ENCODE measurements around the gene TNNT2. TPM values are rescaled to one million over a fixed set of nuclear protein-coding genes. Genes with fewer than 3 reads are reported as not detected.

The TNNT2 gene
- total and polyA plus RNA-seq, 2 of the 8 experiments (the other 6 are each of a cell fraction or from before 2014, with no cell fraction given), result 3.1 to 21.0 TPM

DNA sequence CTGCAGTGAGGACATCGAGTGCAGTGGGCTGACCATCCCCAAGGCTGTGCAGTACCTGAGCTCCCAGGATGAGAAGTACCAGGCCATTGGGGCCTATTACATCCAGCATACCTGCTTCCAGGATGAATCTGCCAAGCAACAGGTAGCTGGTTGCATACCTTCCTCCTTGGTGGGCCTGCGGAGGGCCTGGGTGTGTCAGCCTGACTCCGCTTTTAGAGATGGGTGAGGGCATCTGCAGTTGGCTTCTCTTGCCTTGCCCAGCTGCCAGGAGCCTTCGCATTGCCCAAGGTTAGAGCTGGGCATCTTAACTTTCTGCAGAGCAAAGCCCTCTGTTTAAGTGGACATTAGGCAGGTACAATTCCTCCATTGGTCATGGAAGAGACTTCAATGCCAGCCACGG lies 60.9 kb downstream of the TNNT2 start:
- H4K20me1 ChIP-seq (replicated peaks in 1 of 2; ENCODE audit: control insufficient read depth in 1 of 2, insufficient read depth in 2 of 2, low read length in 2 of 2), result no peaks in the 10 kb centered on the region
- no peak overlapping the region for H3K4ac ChIP-seq (replicated peaks; ENCODE audit: insufficient read length, low read depth, low read length)
- no peak overlapping the region for H3K4me2 ChIP-seq (ENCODE audit: insufficient read depth in 1 of 2, low read depth in 2 of 2, low read length in 2 of 2)
- H2AK5ac ChIP-seq (ENCODE audit: low read depth, low read length), result no peak overlapping the region
- H3K36me3 ChIP-seq (ENCODE audit: control insufficient read depth in 2 of 4, insufficient read depth in 4 of 4, low read length in 3 of 4), result no peaks in the 10 kb centered on the region
- no peak overlapping the region for H3K18ac ChIP-seq (ENCODE audit: extremely low read depth, low read length)
- H2BK12ac ChIP-seq (ENCODE audit: low read depth, low read length), result no peak overlapping the region
- no peak overlapping the region for H2AFZ ChIP-seq (ENCODE audit: low read length)
- no peaks in the 10 kb centered on the region for H3K79me2 ChIP-seq (ENCODE audit: control insufficient read depth in 1 of 2, insufficient read depth in 2 of 2, low read length in 2 of 2)
- no peak overlapping the region for H4K91ac ChIP-seq (replicated peaks; ENCODE audit: insufficient read length, low read length)
- H3K4me3 ChIP-seq (ENCODE audit: extremely low read depth in 1 of 4, insufficient read depth in 2 of 4, low read depth in 3 of 4, low read length in 4 of 4), result no peak overlapping the region
- H2BK5ac ChIP-seq (ENCODE audit: low read depth, low read length), result no peak overlapping the region
- 79% methylated on average over 5 of the region's 5 CpGs; no CpG with 5 or more reads in 1 of the 2 experiments for WGBS, 2 experiments (ENCODE audit: extremely low coverage in 1 of 2, insufficient coverage in 1 of 2, insufficient read length in 1 of 2, insufficient replicate concordance in 2 of 2, low coverage in 1 of 2, low lambda C conversion rate in 2 of 2, missing lambda C conversion rate in 1 of 2)
- FAIRE-seq (no peak), DNase-seq (ENCODE audit: low read depth in 1 of 2, low spot score in 2 of 2) (no peak)
- H3K9ac ChIP-seq (replicated peaks in 1 of 4; ENCODE audit: extremely low read depth in 1 of 4, low read depth in 3 of 4, low read length in 3 of 4), result no peak overlapping the region
- no peak overlapping the region for H2BK120ac ChIP-seq (replicated peaks; ENCODE audit: low read depth, low read length)
- H3K27me3 ChIP-seq (replicated peaks in 1 of 4; ENCODE audit: control insufficient read depth in 3 of 4, extremely low read depth in 1 of 4, insufficient read depth in 3 of 4, low read length in 3 of 4), result no peaks in the 10 kb centered on the region
- no peaks in the 10 kb centered on the region for H3K9me3 ChIP-seq (ENCODE audit: insufficient read depth in 2 of 2, low read depth in 1 of 2, low read length in 1 of 2)
- H3K23me2 ChIP-seq (ENCODE audit: low read depth, low read length), result no peaks in the 10 kb centered on the region; the same call in 1 of the 2 replicates
- no peak overlapping the region for H3K27ac ChIP-seq (ENCODE audit: low read depth, low read length)
- no peaks in the 10 kb centered on the region for H3K79me1 ChIP-seq (ENCODE audit: low read depth, low read length)
- H3K56ac ChIP-seq (replicated peaks; ENCODE audit: insufficient read length, low read depth, low read length), result no peak overlapping the region
- H2BK15ac ChIP-seq (ENCODE audit: low read length), result no peak overlapping the region
- CTCF ChIA-PET (ENCODE audit: partially characterized antibody), result interaction anchor here (1.3 to 13.6 kb wide), 7 partner anchors 13 to 53 kb away, joined by 3 to 151 read pairs (median 9); no protein-coding TSS in a partner anchor
- no peak overlapping the region for H3K14ac ChIP-seq (ENCODE audit: insufficient read length)
- no peak overlapping the region for H3K23ac ChIP-seq (ENCODE audit: insufficient read length)
- H2BK20ac ChIP-seq (ENCODE audit: low read length), result no peak overlapping the region
- H4K5ac ChIP-seq (ENCODE audit: insufficient read length, low read depth, low read length), result no peak overlapping the region
- POLR2A ChIA-PET (ENCODE audit: partially characterized antibody), result no interaction called here
- H4K8ac ChIP-seq (ENCODE audit: extremely low read depth, insufficient read depth, low read length), result no peak overlapping the region; the same call in 1 of the 2 replicates
- H3K4me1 ChIP-seq (replicated peaks in 1 of 4; ENCODE audit: control insufficient read depth in 3 of 4, insufficient read depth in 4 of 4, low read length in 3 of 4), result no peaks in the 10 kb centered on the region; a peak in 1 of 7 replicates
- TF ChIP-seq EGR1 (IDR thresholded peaks at IDR 0.05; ENCODE audit: borderline replicate concordance, low read depth, low read length) (no peak), CTCF (IDR thresholded peaks at IDR 0.05; ENCODE audit: control extremely low read depth in 1 of 3, insufficient read depth in 1 of 3, low read depth in 1 of 3, low read length in 3 of 3) (no peak), EZH2 (IDR thresholded peaks at IDR 0.05; ENCODE audit: low read depth, low read length, severe bottlenecking) (no peak), POU5F1 (IDR thresholded peaks at IDR 0.05; ENCODE audit: low read depth, low read length) (no peak), TAF1 (IDR thresholded peaks at IDR 0.05; ENCODE audit: low read depth, low read length) (no peak), CHD1 (IDR thresholded peaks at IDR 0.05; ENCODE audit: low read depth, low read length) (no peak), SAP30 (IDR thresholded peaks at IDR 0.05; ENCODE audit: insufficient read depth, insufficient replicate concordance, low read length) (no peak), KDM1A (IDR thresholded peaks at IDR 0.05; ENCODE audit: borderline replicate concordance, low read length) (no peak), ATF2 (IDR thresholded peaks at IDR 0.05; ENCODE audit: low read length) (no peak), RBBP5 (IDR thresholded peaks at IDR 0.05; ENCODE audit: borderline replicate concordance, low read depth, low read length) (no peak)

All from H1 (cell line).